Gastroesophageal sphincter (tissue), 4 donors: Measurements from ENCODE around the gene CXCL6. TPM values are rescaled to one million over a fixed set of nuclear protein-coding genes. Genes with fewer than 3 reads are reported as not detected.
A peak's percentile ranks its signal among the peaks of the same experiment; 100 is the strongest.

ENCODE experiments used
- ATAC-seq: fragments of 150-250 bp; one replicate; pipeline ENCODE4 v1.9.1; 2016; ENCODE audit warnings: mild to moderate bottlenecking, moderate library complexity
- H3K27ac ChIP-seq, 4 donors: fragments of 200-600 bp; sonication (generic) in 3 of 4; 1 replicate in 3 of 4; 2 replicates in 1 of 4; pipeline ENCODE4 v1.5.1; 2016 to 2019
- H3K27me3 ChIP-seq: fragments of 200-600 bp; sonication (generic); one replicate; pipeline ENCODE4 v1.5.1; 2019
- H3K36me3 ChIP-seq, 2 donors: fragments of 200-600 bp; sonication (generic); one replicate each; pipeline ENCODE4 v1.5.1; 2019; ENCODE audit warnings: control low read depth in 1 of 2
- H3K4me1 ChIP-seq, 3 donors: fragments of 200-600 bp; sonication (generic); 1 replicate in 2 of 3; 2 replicates in 1 of 3; pipeline ENCODE4 v1.5.1; 2016 to 2019; ENCODE audit warnings: control low read depth in 2 of 3
- H3K4me3 ChIP-seq, 2 donors: fragments of 200-600 bp; sonication (generic); one replicate each; pipeline ENCODE4 v1.5.1; 2019; ENCODE audit warnings: mild to moderate bottlenecking in 1 of 2, moderate library complexity in 1 of 2
- H3K9me3 ChIP-seq, 3 donors: fragments of 200-600 bp; sonication (generic); one replicate each; pipeline ENCODE4 v1.5.1; 2017 to 2019; ENCODE audit warnings: control low read depth in 2 of 3
- EP300 ChIP-seq: sonication (generic); formaldehyde crosslinking; IDR thresholded peaks from one replicate; pipeline ENCODE4 v1.6.1; 2017; ENCODE audit warnings: antibody characterized with exemption, mild to moderate bottlenecking
- POLR2A ChIP-seq, 2 donors: fragments of 450-650 bp; IDR thresholded peaks; one replicate each; pipeline ENCODE4 v1.6.1; 2017; ENCODE audit warnings: antibody characterized with exemption in 2 of 2, mild to moderate bottlenecking in 2 of 2, moderate library complexity in 1 of 2
- POLR2AphosphoS5 ChIP-seq: sonication (generic); formaldehyde crosslinking; IDR thresholded peaks from one replicate; pipeline ENCODE4 v1.6.1; 2017; ENCODE audit warnings: antibody characterized with exemption
- WGBS, 2 donors: methylation state at CpG; one replicate each; pipeline ENCODE4 v1.1.5; 2018; ENCODE audit warnings: low coverage in 1 of 2; 5-methylcytosine and 5-hydroxymethylcytosine counted together
- total RNA-seq, 4 donors: library from RNA; depleted of rRNA; stranded (reverse); fragments of >200 nt; gene quantifications; one replicate each; pipeline ENCODE4 v1.1.0, GENCODE V29; 2016
- TF ChIP-seq, protein P1 (sequence below), 4 experiments: fragments of 200-600 bp in 2 of 4; fragments of 450-650 bp in 2 of 4; sonication (generic) in 1 of 4; IDR thresholded peaks; one replicate each; pipeline ENCODE4 v1.5.1; 2017 to 2019; ENCODE audit warnings: antibody characterized with exemption in 4 of 4, mild to moderate bottlenecking in 2 of 4, moderate library complexity in 2 of 4

CXCL6 gene
- total RNA-seq, 4 donors from 2014 or later = 1.1 TPM; not detected in 3

DNA sequence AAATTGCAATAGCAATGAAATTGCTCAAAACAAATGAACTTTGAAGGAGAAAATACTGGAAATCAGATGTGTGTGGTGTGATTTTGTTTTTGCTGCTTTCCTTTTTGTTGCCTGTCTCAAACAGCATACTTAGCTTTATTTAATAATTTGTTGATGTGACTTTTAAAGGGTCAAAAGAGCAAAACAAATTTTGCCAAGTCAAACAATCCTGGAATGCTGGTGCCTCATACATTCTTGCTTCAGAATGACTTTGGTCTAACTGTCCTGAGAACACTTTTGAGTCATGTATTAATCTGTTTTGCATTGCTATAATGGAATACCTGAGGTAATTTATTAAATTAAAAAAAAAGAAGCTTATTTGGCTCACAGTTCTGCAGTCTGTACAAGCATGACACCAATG is 20.0 kb downstream of the CXCL6 start:
- Histone ChIP-seq H3K27me3 (peaks cover 12% of the 10 kb centered on the region), H3K4me3 (no peak overlapping the region), H3K27ac (no peak overlapping the region), H3K36me3 (no peaks in the 10 kb centered on the region), H3K4me1 (no peaks in the 10 kb centered on the region), H3K9me3 (no peaks in the 10 kb centered on the region)
- no peak for TF ChIP-seq POLR2AphosphoS5
- TF ChIP-seq EP300 = no peak
- TF ChIP-seq, protein P1, sequence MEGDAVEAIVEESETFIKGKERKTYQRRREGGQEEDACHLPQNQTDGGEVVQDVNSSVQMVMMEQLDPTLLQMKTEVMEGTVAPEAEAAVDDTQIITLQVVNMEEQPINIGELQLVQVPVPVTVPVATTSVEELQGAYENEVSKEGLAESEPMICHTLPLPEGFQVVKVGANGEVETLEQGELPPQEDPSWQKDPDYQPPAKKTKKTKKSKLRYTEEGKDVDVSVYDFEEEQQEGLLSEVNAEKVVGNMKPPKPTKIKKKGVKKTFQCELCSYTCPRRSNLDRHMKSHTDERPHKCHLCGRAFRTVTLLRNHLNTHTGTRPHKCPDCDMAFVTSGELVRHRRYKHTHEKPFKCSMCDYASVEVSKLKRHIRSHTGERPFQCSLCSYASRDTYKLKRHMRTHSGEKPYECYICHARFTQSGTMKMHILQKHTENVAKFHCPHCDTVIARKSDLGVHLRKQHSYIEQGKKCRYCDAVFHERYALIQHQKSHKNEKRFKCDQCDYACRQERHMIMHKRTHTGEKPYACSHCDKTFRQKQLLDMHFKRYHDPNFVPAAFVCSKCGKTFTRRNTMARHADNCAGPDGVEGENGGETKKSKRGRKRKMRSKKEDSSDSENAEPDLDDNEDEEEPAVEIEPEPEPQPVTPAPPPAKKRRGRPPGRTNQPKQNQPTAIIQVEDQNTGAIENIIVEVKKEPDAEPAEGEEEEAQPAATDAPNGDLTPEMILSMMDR (IDR thresholded peaks at IDR 0.05) = no peak
- no peak for TF ChIP-seq POLR2A (IDR thresholded peaks at IDR 0.05)
- ATAC-seq = peak; percentile 23

DNA sequence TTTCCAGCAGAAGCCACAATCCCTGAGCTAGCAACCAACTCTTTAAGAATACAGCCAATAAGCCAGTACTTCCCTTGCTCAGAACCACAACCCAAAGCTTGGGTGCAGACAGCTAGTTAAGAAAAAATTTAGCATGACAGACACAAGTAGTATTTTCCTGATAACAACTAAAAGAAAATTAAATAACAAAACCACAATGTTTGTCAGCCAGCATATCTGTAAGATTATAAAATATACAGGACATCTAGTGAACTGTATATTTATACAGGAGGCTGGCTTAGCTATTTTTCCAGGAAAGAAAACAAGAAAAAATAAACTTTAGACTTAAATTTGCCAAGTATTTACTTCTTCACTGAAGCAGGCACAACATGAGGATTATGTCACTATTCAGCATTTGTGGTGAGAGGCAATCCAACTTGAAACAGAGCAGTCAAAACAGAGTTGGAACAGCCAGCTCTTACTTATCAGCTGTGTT is 23.2 kb downstream of the CXCL6 start:
- Histone ChIP-seq H3K27me3 (no peaks in the 10 kb centered on the region), H3K36me3 (no peaks in the 10 kb centered on the region), H3K4me1 (no peaks in the 10 kb centered on the region), H3K4me3 (no peak overlapping the region), H3K9me3 (no peaks in the 10 kb centered on the region), H3K27ac (no peak overlapping the region)
- ATAC-seq = no peak
- TF ChIP-seq, protein P1 (IDR thresholded peaks at IDR 0.05) = no peak
- no peak for TF ChIP-seq POLR2A (IDR thresholded peaks at IDR 0.05)
- no peak for TF ChIP-seq POLR2AphosphoS5
- TF ChIP-seq EP300 = no peak

DNA sequence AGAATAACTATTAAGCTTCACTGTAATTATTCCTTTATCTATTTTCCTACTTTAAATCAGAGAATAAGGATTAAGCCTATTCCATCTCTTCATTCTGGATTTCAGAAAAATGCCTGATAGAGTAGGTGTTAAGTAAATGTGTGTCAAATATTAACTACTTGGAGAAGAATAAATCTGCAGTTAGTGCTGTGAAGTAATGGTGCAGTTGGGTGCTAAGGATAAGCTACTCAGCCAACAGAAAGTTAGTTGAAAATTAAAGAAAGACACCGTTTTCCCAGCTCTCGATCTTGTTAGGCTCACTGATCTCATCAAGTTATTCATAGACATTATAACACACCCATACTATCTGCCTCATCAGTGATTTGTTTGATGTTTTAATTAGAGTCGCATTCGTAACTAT is 23.7 kb downstream of the CXCL6 start:
- H3K27ac ChIP-seq = no peak overlapping the region
- no peaks in the 10 kb centered on the region for H3K36me3 ChIP-seq
- no peaks in the 10 kb centered on the region for H3K9me3 ChIP-seq
- TF ChIP-seq, protein P1 (IDR thresholded peaks at IDR 0.05) = no peak
- TF ChIP-seq EP300 (no peak), POLR2A (IDR thresholded peaks at IDR 0.05) (no peak), POLR2AphosphoS5 (no peak)
- no peaks in the 10 kb centered on the region for H3K4me1 ChIP-seq
- H3K27me3 ChIP-seq = no peaks in the 10 kb centered on the region
- no peak for ATAC-seq
- 22 to 32% methylated on average over 4 of the region's 4 CpGs for WGBS, 2 donors
- no peak overlapping the region for H3K4me3 ChIP-seq

DNA sequence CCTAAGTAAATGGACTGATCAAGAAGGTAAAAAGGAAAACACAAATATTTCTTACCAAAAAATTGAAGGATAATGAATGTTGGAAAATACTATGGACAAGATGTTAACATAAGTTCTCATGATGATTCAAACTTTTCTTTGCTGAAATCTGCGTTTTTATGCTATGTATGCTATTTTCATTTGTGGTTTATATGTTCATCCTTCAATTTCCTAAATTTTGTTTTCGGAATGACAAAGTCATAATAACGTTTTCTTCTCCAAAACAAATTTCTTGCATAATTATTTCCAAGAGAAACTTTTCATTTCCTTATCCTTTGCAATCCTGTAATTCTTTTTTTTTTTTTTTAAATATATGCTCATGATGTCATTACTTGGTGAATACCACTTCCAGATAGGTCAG is 24.4 kb downstream of the CXCL6 start:
- Histone ChIP-seq H3K4me3 (no peak overlapping the region), H3K9me3 (no peaks in the 10 kb centered on the region), H3K27ac (no peak overlapping the region), H3K4me1 (no peaks in the 10 kb centered on the region), H3K36me3 (no peaks in the 10 kb centered on the region), H3K27me3 (no peaks in the 10 kb centered on the region)
- no peak for ATAC-seq
- WGBS, 2 donors = 74 to 82% methylated on average over 3 of the region's 3 CpGs
- no peak for TF ChIP-seq EP300
- TF ChIP-seq, protein P1 (IDR thresholded peaks at IDR 0.05) = no peak
- TF ChIP-seq POLR2AphosphoS5 = no peak
- TF ChIP-seq POLR2A (IDR thresholded peaks at IDR 0.05) = no peak

DNA sequence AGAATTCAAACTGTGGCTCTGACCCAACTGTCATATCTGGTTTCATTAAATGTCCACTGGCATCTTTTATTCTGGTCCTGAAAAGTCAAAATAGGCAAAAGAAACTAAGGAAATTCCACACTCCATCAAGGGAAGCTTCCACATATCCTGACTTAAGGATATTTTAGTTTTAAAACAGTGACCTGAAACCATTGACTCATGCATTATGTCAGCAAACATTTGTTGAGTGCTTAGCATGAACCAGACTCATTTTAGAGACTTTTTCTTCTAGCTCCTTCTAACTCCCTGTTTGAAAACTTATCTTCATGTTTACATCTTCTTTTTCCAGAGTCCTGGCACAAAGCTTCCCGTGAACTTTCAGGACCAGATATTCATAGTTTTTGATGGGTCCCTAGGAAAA is 25.8 kb downstream of the CXCL6 start:
- Histone ChIP-seq H3K4me1 (no peaks in the 10 kb centered on the region), H3K4me3 (no peak overlapping the region), H3K9me3 (no peaks in the 10 kb centered on the region), H3K27me3 (no peaks in the 10 kb centered on the region), H3K36me3 (no peaks in the 10 kb centered on the region), H3K27ac (no peak overlapping the region)
- TF ChIP-seq EP300 = no peak
- TF ChIP-seq, protein P1 (IDR thresholded peaks at IDR 0.05) = no peak
- 50% methylated on average over 1 of the region's 1 CpG; no CpG with 5 or more reads in 1 of the 2 donors for WGBS, 2 donors
- ATAC-seq = no peak
